ENCODE results near the gene LINC00237. TPM values are rescaled to one million over a fixed set of nuclear protein-coding genes. Genes with fewer than 3 reads are reported as not detected.

The LINC00237 gene
- total RNA-seq, 2 donors from 2014 or later, result not detected

DNA sequence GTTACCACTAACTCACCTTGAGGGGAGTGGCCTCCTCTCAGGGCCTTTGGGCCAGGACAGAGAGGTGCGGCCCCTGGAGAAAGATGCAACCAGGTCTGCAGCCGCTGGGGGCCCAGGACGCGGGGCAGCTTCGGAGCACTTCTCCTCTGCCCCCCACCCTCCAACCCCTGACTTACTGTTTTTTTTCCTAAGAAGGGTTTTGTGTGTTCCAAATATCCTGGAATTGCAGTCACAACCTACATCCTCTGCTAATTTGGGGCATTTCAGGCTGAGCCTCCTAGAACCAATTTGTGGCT lies 1.7 kb downstream of the LINC00237 start:
- no peak overlapping the region for H3K4me3 ChIP-seq
- no peak overlapping the region for H3K27ac ChIP-seq
- no peaks in the 10 kb centered on the region for H3K9me3 ChIP-seq
- ATAC-seq (no peak), DNase-seq (no peak)
- WGBS, 2 donors, result 45 to 68% methylated on average over 5 of the region's 5 CpGs
- peaks cover 0 to 57% of the 10 kb centered on the region in 2 donors for H3K27me3 ChIP-seq
- intact Hi-C loops (cut with DNase I), result no loop called here
- H3K4me1 ChIP-seq, result peaks cover 46% of the 10 kb centered on the region
- no peaks in the 10 kb centered on the region for H3K36me3 ChIP-seq (replicated peaks in 1 of 2; ENCODE audit: insufficient read depth in 1 of 2, low read depth in 2 of 2)
- TF ChIP-seq, protein P1, sequence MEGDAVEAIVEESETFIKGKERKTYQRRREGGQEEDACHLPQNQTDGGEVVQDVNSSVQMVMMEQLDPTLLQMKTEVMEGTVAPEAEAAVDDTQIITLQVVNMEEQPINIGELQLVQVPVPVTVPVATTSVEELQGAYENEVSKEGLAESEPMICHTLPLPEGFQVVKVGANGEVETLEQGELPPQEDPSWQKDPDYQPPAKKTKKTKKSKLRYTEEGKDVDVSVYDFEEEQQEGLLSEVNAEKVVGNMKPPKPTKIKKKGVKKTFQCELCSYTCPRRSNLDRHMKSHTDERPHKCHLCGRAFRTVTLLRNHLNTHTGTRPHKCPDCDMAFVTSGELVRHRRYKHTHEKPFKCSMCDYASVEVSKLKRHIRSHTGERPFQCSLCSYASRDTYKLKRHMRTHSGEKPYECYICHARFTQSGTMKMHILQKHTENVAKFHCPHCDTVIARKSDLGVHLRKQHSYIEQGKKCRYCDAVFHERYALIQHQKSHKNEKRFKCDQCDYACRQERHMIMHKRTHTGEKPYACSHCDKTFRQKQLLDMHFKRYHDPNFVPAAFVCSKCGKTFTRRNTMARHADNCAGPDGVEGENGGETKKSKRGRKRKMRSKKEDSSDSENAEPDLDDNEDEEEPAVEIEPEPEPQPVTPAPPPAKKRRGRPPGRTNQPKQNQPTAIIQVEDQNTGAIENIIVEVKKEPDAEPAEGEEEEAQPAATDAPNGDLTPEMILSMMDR (IDR thresholded peaks at IDR 0.05), result no peak
- TF ChIP-seq POLR2A (IDR thresholded peaks at IDR 0.05), result no peak

DNA sequence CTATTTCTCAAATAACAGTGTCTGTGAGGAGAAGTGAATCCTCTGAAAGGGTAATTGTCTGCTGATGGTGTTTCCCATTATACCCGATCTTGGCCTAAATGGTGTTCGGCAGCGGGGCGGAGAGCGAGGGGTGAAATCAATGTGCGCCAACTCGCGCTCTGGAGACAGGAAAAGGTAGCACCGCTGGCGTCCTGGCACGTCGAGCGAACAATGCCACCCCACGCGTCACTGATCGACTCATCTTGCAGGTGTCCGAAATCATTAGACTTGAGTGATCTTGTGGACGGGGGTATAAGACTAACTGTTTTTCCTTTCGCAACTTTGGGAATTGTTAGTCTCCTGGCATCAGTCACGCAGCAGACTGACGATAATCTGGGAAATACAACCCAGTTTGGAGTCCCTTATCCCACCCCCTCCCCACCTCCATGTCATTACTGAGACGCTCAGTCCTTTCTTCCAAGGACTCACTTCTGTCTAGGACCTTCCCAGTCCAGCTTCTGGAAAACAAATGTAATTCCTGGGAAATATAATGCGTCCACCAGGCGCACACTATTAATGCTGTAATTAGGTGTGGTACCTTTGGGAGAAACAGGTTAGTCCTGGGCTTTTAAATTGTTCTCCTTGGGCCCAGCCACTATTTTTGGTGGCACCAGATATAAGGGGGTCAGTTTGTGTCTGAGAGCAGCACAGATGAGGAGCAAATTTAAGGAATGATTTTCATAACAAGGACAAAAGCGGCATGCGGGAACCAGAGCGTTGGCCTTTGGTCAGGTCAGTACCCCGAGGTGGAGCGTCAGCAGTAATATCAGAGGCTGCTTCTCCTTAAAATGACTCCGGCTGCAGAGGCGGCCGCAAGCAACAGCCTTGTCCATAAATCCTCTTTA lies 2.3 kb downstream of the LINC00237 start:
- H3K27me3 ChIP-seq, result peaks cover 0 to 57% of the 10 kb centered on the region in 2 donors
- no peaks in the 10 kb centered on the region for H3K9me3 ChIP-seq
- no peak overlapping the region for H3K27ac ChIP-seq
- intact Hi-C loops (cut with DNase I), result no loop called here
- 27 to 40% methylated on average over 30 to 32 of the region's 32 CpGs for WGBS, 2 donors
- no peak overlapping the region for H3K4me3 ChIP-seq
- no peaks in the 10 kb centered on the region for H3K36me3 ChIP-seq (replicated peaks in 1 of 2; ENCODE audit: insufficient read depth in 1 of 2, low read depth in 2 of 2)
- DNase-seq (no peak), ATAC-seq (no peak)
- TF ChIP-seq, protein P1 (IDR thresholded peaks at IDR 0.05), result no peak
- TF ChIP-seq POLR2A (IDR thresholded peaks at IDR 0.05), result no peak
- peaks cover 46% of the 10 kb centered on the region for H3K4me1 ChIP-seq

DNA sequence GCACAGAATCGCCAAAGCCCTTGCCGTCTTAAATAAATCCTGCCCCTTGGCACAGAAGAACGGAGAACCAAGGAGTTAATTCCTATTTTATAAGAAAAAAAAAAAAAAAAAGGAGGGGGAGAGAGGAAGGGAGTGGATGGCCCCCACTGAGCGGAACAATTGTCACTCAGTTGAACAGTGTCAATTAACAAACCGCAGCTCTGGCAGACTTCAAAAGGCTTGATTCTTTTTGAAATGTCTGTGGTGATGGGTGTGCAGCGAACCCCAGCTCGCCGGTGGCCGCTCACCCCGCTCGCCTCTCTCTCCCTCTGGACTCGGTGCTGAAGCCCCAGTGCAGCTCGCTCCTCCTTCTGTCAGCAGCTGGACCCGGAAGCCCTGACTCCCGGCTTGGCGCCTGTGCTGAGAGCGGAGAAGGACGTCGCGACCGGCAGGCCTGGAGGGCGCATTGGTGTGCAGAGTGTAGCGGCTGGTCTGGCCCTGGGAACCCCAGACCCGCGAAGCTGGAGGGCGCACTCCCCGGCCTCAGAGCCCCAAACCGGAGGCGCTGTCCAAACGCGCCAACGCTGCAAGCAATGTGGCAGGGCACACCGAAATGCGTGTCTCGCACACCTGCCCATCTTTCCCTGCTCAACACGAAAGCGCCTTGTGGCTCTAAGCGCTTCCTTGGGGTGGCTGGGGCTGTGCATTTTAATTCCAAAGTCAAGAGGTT lies 3.4 kb downstream of the LINC00237 start:
- peaks cover 46% of the 10 kb centered on the region for H3K4me1 ChIP-seq
- DNase-seq (peak; percentile 47 to 64 (median 56)), ATAC-seq (peak; percentile 52)
- no peak overlapping the region for H3K4me3 ChIP-seq
- no peaks in the 10 kb centered on the region for H3K36me3 ChIP-seq (replicated peaks in 1 of 2; ENCODE audit: insufficient read depth in 1 of 2, low read depth in 2 of 2)
- no peaks in the 10 kb centered on the region for H3K9me3 ChIP-seq
- peaks cover 0 to 57% of the 10 kb centered on the region in 2 donors for H3K27me3 ChIP-seq
- H3K27ac ChIP-seq, result no peak overlapping the region
- WGBS, 2 donors, result 3 to 8% methylated on average over 17 to 38 of the region's 38 CpGs
- intact Hi-C loops (cut with DNase I), result no loop called here
- no peak for TF ChIP-seq POLR2A (IDR thresholded peaks at IDR 0.05)
- TF ChIP-seq, protein P1 (IDR thresholded peaks at IDR 0.05), result no peak

DNA sequence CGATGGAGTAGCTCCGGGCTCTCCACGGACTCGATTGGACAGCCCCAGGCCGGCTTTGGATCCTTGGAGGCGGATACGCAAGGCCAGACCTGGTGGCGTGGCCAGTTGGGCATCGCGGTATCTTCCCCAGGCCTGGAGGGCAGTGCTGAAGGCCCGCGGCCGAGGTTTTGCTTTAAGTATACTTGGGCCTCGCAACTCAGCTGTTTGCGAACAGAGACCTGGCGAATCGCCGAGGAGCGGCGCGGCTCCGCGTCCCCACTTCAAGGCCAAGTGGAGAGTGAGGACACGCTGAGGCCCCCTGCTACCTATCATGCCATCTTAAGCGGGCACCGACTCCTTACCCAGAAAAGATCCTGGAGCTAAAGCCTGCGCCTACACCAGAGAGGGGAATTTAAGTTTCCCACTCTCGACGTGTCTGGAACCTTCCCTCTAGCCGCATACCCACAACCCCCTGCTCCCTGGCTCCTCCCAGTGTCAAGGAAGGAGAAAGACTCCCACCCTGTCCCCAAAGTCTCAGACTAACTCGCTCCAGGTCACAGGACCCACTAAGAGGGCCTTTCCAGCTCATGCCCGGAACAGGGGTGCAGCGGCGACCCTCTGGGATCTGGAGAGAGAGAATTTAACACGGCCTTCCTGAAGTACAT lies 4.1 kb downstream of the LINC00237 start:
- no peak overlapping the region for H3K27ac ChIP-seq
- TF ChIP-seq POLR2A (IDR thresholded peaks at IDR 0.05), result no peak
- TF ChIP-seq, protein P1 (IDR thresholded peaks at IDR 0.05), result no peak
- H3K4me3 ChIP-seq, result no peak overlapping the region
- ATAC-seq (no peak), DNase-seq (peak in 1 of 4 donors; percentile 29)
- no peaks in the 10 kb centered on the region for H3K9me3 ChIP-seq
- peaks cover 46% of the 10 kb centered on the region for H3K4me1 ChIP-seq
- intact Hi-C loops (cut with DNase I), result no loop called here
- WGBS, 2 donors, result 9 to 16% methylated on average over 31 to 35 of the region's 35 CpGs
- no peaks in the 10 kb centered on the region for H3K36me3 ChIP-seq (replicated peaks in 1 of 2; ENCODE audit: insufficient read depth in 1 of 2, low read depth in 2 of 2)
- H3K27me3 ChIP-seq, result peaks cover 0 to 57% of the 10 kb centered on the region in 2 donors
